ENCODE results near the gene XCL1.

- TF ChIP-seq CTCF (IDR thresholded peaks at IDR 0.05 in 2 of 3, conservative IDR thresholded peaks at IDR 0.05 in 1 of 3; ENCODE audit: borderline replicate concordance in 1 of 3, insufficient read depth in 1 of 3, low read depth in 2 of 3, low read length in 2 of 3) = no peak
- no peak for TF ChIP-seq CEBPB (IDR thresholded peaks at IDR 0.05; ENCODE audit: low read depth)
- TF ChIP-seq POLR2AphosphoS5 (IDR thresholded peaks at IDR 0.05; ENCODE audit: low read depth, low read length) = no peak
- TF ChIP-seq YY1 (IDR thresholded peaks at IDR 0.05; ENCODE audit: extremely low read depth, insufficient replicate concordance, low read depth, low read length) = no peak
Observed at GRCh38 chr1:168614235-168614634, 37.8 kb downstream of the XCL1 start.
